IMR-90 (cell line): Measurements from ENCODE around the gene ZNF662. TPM values are rescaled to one million over a fixed set of nuclear protein-coding genes. Genes with fewer than 3 reads are reported as not detected.

Experiments
- ATAC-seq: fragments of 200-7000 bp; cut with Tn5 transposase; 2 replicates; pipeline ENCODE4 v1.9.1; 2020; ENCODE audit warnings: low read depth, mild to moderate bottlenecking, moderate library complexity
- BruUV-seq: library from RNA; stranded (reverse); fragments of 400-500 nt; replicated peaks from 2 replicates; lab custom pipeline; 2021; lab: Mats Ljungman, UMichigan
- CTCF ChIA-PET: fragments of 300-600 bp; formaldehyde crosslinking; extraction: SDS; loops from one replicate; lab custom pipeline; 2021; ENCODE audit warnings: antibody characterized with exemption; lab: Yijun Ruan, JAX
- POLR2A ChIA-PET: fragments of 300-600 bp; sonication (Branson Sonifier 250); formaldehyde crosslinking; loops from one replicate; lab custom pipeline; 2022; ENCODE audit warnings: antibody characterized with exemption; ENCODE audit not compliant: unreplicated experiment; lab: Charles Lee
- DNase-seq: peaks from one replicate; pipeline ENCODE4 v3.0.0; 2013
- H2AFZ ChIP-seq: replicated peaks from 2 replicates; pipeline ENCODE3; 2013; ENCODE audit warnings: low read length, mild to moderate bottlenecking; ENCODE audit not compliant: poor library complexity
- H2AK5ac ChIP-seq: 2 replicates; pipeline ENCODE4 v1.6.1; 2013; ENCODE audit warnings: low read depth, low read length, inconsistent platforms
- H2AK9ac ChIP-seq: replicated peaks from 2 replicates; pipeline ENCODE3; 2013; ENCODE audit warnings: mild to moderate bottlenecking, low read depth, low read length, moderate library complexity; ENCODE audit not compliant: poor library complexity
- H2BK120ac ChIP-seq: 2 replicates; pipeline ENCODE4 v1.6.1; 2013; ENCODE audit warnings: low read depth, low read length, inconsistent platforms
- H2BK15ac ChIP-seq: 3 replicates; pipeline ENCODE4 v1.6.1; 2013; ENCODE audit warnings: low read depth, low read length, inconsistent platforms
- H2BK20ac ChIP-seq: 2 replicates; pipeline ENCODE4 v1.6.1; 2013; ENCODE audit warnings: low read depth, mild to moderate bottlenecking, inconsistent platforms, low read length, moderate library complexity
- H2BK5ac ChIP-seq: 2 replicates; pipeline ENCODE4 v1.6.1; 2013; ENCODE audit warnings: mild to moderate bottlenecking, low read depth, low read length, inconsistent platforms; ENCODE audit not compliant: poor library complexity, severe bottlenecking
- H3K14ac ChIP-seq: replicated peaks from 2 replicates; pipeline ENCODE4 v1.6.1; 2013; ENCODE audit warnings: low read depth, low read length, inconsistent platforms
- H3K18ac ChIP-seq: 2 replicates; pipeline ENCODE4 v1.6.1; 2013; ENCODE audit warnings: low read depth, low read length, control low read depth
- H3K23ac ChIP-seq: 2 replicates; pipeline ENCODE4 v1.6.1; 2013; ENCODE audit warnings: low read depth, low read length, inconsistent platforms
- H3K27ac ChIP-seq: 2 replicates; pipeline ENCODE4 v1.5.1; 2013; ENCODE audit warnings: mild to moderate bottlenecking, control low read depth, low read length; ENCODE audit not compliant: insufficient read depth
- H3K27me3 ChIP-seq: 2 replicates; pipeline ENCODE4 v1.6.1; 2013; ENCODE audit warnings: low read length; ENCODE audit not compliant: control insufficient read depth, insufficient read depth
- H3K36me3 ChIP-seq: 2 replicates; pipeline ENCODE4 v1.6.1; 2013; ENCODE audit warnings: low read length, mixed read lengths; ENCODE audit not compliant: control insufficient read depth, insufficient read depth
- H3K4ac ChIP-seq: 2 replicates; pipeline ENCODE4 v1.6.1; 2013; ENCODE audit warnings: low read depth, low read length, inconsistent platforms
- H3K4me1 ChIP-seq: 2 replicates; pipeline ENCODE4 v1.6.1; 2013; ENCODE audit warnings: low read length, mixed read lengths; ENCODE audit not compliant: control insufficient read depth, insufficient read depth
- H3K4me2 ChIP-seq: 2 replicates; pipeline ENCODE4 v1.6.1; 2013; ENCODE audit warnings: low read depth, mild to moderate bottlenecking, control low read depth, low read length, moderate library complexity
- H3K4me3 ChIP-seq: 2 replicates; pipeline ENCODE4 v1.5.1; 2013; ENCODE audit warnings: low read depth, mild to moderate bottlenecking, control low read depth, low read length, moderate library complexity; ENCODE audit not compliant: insufficient read depth
- H3K56ac ChIP-seq: 2 replicates; pipeline ENCODE4 v1.6.1; 2013; ENCODE audit warnings: low read length, inconsistent platforms; ENCODE audit not compliant: insufficient read depth; ENCODE audit errors: extremely low read depth
- H3K79me1 ChIP-seq, 2 experiments: 2 replicates each; pipeline ENCODE4 v1.6.1; 2013; ENCODE audit warnings: low read length in 2 of 2, inconsistent platforms in 1 of 2, low read depth in 1 of 2
- H3K9ac ChIP-seq: 2 replicates; pipeline ENCODE4 v1.6.1; 2013; ENCODE audit warnings: low read depth, low read length, control low read depth
- H3K9me1 ChIP-seq: 2 replicates; pipeline ENCODE4 v1.6.1; 2013; ENCODE audit warnings: low read length, inconsistent platforms; ENCODE audit not compliant: insufficient read depth
- H3K9me3 ChIP-seq: 2 replicates; pipeline ENCODE4 v1.6.1; 2013; ENCODE audit warnings: low read length; ENCODE audit not compliant: control insufficient read depth, insufficient read depth
- H4K20me1 ChIP-seq: 2 replicates; pipeline ENCODE4 v1.6.1; 2013; ENCODE audit warnings: low read length, inconsistent platforms; ENCODE audit not compliant: insufficient read depth
- H4K5ac ChIP-seq: 2 replicates; pipeline ENCODE4 v1.6.1; 2013; ENCODE audit warnings: mild to moderate bottlenecking, low read depth, low read length, control low read depth
- H4K8ac ChIP-seq, 2 experiments: 2 replicates each; pipeline ENCODE4 v1.6.1; 2013; ENCODE audit warnings: low read depth in 2 of 2, low read length in 2 of 2, control low read depth in 1 of 2, inconsistent platforms in 1 of 2
- H4K91ac ChIP-seq: 2 replicates; pipeline ENCODE4 v1.6.1; 2013; ENCODE audit warnings: low read depth, low read length, inconsistent platforms; ENCODE audit not compliant: insufficient read depth
- CEBPB ChIP-seq: IDR thresholded peaks from 2 replicates; pipeline ENCODE4 v1.6.1; 2012; ENCODE audit warnings: low read depth, low read length, improper control_type of control experiment
- MAZ ChIP-seq: IDR thresholded peaks from 2 replicates; pipeline ENCODE4 v1.6.1; 2012; ENCODE audit warnings: low read depth, mild to moderate bottlenecking, low read length, improper control_type of control experiment, moderate library complexity, borderline replicate concordance
- RFX5 ChIP-seq: IDR thresholded peaks from 2 replicates; pipeline ENCODE4 v1.8.0; 2012; ENCODE audit warnings: low read depth, mild to moderate bottlenecking, low read length, moderate library complexity
- WGBS, 2 experiments: methylation state at CpG; one replicate each; pipeline versions ENCODE4 v1.1.5 to v1.1.7; 2013; ENCODE audit warnings: missing lambda C conversion rate in 2 of 2; ENCODE audit not compliant: insufficient read length in 1 of 2; ENCODE audit errors: extremely low coverage in 2 of 2; 5-methylcytosine and 5-hydroxymethylcytosine counted together
- dilution Hi-C: fragments of 300-500 bp; cut with HindIII; formaldehyde crosslinking; loops from one replicate; pipeline ENCODE4 v1.14.3; 2018; ENCODE audit warnings: low sequenced_read_pairs; ENCODE audit not compliant: unreplicated experiment
- in situ Hi-C: fragments of 300-500 bp; cut with MboI; formaldehyde crosslinking; loops from 3 replicates; pipeline ENCODE4 v1.14.3; 2019; ENCODE audit warnings: low sequenced_read_pairs, inconsistent platforms, mixed read lengths
- intact Hi-C: fragments of 100-400 bp; cut with micrococcal nuclease; formaldehyde crosslinking; loops from 2 replicates; pipeline ENCODE4 v1.10.0; 2022
- polyA plus RNA-seq, 3 experiments: library from polyadenylated mRNA; depleted of rRNA; stranded (reverse); fragments of >200 nt; gene quantifications; 2 replicates each; pipeline ENCODE4 v1.2.3, GENCODE V29; 2012; ENCODE audit warnings: low replicate concordance in 1 of 3
- total RNA-seq: library from RNA; depleted of rRNA; stranded (reverse); fragments of >200 nt; gene quantifications from 2 replicates; pipeline ENCODE4 v1.2.3, GENCODE V29; 2012

ZNF662 gene
- total and polyA plus RNA-seq, 2 of the 4 experiments (the other 2 are of a cell fraction): 0.29 to 0.54 TPM

- in situ Hi-C loops: no loop called here
- H3K79me1 ChIP-seq: no peaks in the 10 kb centered on the region
- H3K27me3 ChIP-seq: peaks cover 11% of the 10 kb centered on the region
- no peak overlapping the region for H3K14ac ChIP-seq
- H3K27ac ChIP-seq: no peak overlapping the region
- no peaks in the 10 kb centered on the region for H3K9me3 ChIP-seq
- H2BK15ac ChIP-seq: no peak overlapping the region
- BruUV-seq: no TSS peak
- DNase-seq (no peak), ATAC-seq (no peak)
- no peak overlapping the region for H3K4me3 ChIP-seq
- no peaks in the 10 kb centered on the region for H3K4me1 ChIP-seq
- H3K9me1 ChIP-seq: no peaks in the 10 kb centered on the region; the same call in 1 of the 2 replicates
- dilution Hi-C loops: no loop called here
- H2BK120ac ChIP-seq: no peak overlapping the region
- no peak overlapping the region for H2AFZ ChIP-seq
- H2BK5ac ChIP-seq: no peak overlapping the region
- H3K18ac ChIP-seq: no peak overlapping the region
- no peak overlapping the region for H3K4ac ChIP-seq
- intact Hi-C loops: loop anchor here (5.0 to 10.0 kb wide), 2 partner anchors 340 to 637 kb away; no protein-coding TSS in a partner anchor
- H2AK9ac ChIP-seq: no peak overlapping the region
- ChIA-PET CTCF (no interaction called here), POLR2A (no interaction called here)
- no peak overlapping the region for H3K9ac ChIP-seq
- WGBS, 2 experiments: 100% methylated on average over 1 of the region's 2 CpGs; no CpG with 5 or more reads in 1 of the 2 experiments
- no peak overlapping the region for H4K5ac ChIP-seq
- no peak overlapping the region for H4K8ac ChIP-seq
- no peak overlapping the region for H3K23ac ChIP-seq
- H2AK5ac ChIP-seq: no peak overlapping the region
- H3K4me2 ChIP-seq: no peak overlapping the region
- H3K56ac ChIP-seq: no peak overlapping the region
- TF ChIP-seq MAZ: no peak
- no peak for TF ChIP-seq RFX5
- TF ChIP-seq CEBPB: no peak
- no peaks in the 10 kb centered on the region for H4K20me1 ChIP-seq
- no peak overlapping the region for H4K91ac ChIP-seq
- no peaks in the 10 kb centered on the region for H3K36me3 ChIP-seq
- H2BK20ac ChIP-seq: no peak overlapping the region
Measured at GRCh38 chr3:42884324-42884723, 21.6 kb upstream of the ZNF662 start.
